ENCODE results near the gene ZFP90. TPM values are rescaled to one million over a fixed set of nuclear protein-coding genes. Genes with fewer than 3 reads are reported as not detected.
"Not testable (repeated sequence)": the region's sequence is repeated elsewhere in the genome, so short reads cannot be mapped to it uniquely, and the experiment has no call there.

ZFP90 gene
- total RNA-seq, 1 donor from 2014 or later: 44.7 TPM

DNA sequence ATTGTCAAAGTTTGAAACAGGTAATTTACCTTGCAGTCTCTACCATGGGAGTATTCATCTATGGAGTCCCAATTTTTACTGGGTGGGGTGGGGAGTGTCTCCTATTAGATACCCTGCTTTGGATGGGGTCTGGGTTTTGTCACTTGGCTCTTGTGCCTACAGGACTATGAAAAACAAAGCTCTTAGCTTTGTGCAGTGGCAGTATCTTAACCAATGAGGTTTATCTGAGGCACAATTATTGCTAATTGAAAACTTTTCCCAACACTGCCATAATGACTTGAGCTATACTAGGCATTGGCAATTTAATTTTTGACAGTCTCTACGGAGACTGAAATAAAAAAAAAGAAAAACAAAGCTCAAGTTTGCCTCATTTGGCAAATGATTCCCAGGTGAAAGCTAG is 3.8 kb upstream of the ZFP90 start:
- H3K27ac Mint-ChIP-seq: no peak overlapping the region
- peaks cover 15% of the 10 kb centered on the region for H3K9me3 Mint-ChIP-seq
- H3K27me3 Mint-ChIP-seq: no peaks in the 10 kb centered on the region
- TF ChIP-seq, protein P1, sequence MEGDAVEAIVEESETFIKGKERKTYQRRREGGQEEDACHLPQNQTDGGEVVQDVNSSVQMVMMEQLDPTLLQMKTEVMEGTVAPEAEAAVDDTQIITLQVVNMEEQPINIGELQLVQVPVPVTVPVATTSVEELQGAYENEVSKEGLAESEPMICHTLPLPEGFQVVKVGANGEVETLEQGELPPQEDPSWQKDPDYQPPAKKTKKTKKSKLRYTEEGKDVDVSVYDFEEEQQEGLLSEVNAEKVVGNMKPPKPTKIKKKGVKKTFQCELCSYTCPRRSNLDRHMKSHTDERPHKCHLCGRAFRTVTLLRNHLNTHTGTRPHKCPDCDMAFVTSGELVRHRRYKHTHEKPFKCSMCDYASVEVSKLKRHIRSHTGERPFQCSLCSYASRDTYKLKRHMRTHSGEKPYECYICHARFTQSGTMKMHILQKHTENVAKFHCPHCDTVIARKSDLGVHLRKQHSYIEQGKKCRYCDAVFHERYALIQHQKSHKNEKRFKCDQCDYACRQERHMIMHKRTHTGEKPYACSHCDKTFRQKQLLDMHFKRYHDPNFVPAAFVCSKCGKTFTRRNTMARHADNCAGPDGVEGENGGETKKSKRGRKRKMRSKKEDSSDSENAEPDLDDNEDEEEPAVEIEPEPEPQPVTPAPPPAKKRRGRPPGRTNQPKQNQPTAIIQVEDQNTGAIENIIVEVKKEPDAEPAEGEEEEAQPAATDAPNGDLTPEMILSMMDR (conservative IDR thresholded peaks at IDR 0.05): no peak
- DNase-seq (ENCODE audit: extremely low spot score, unreplicated experiment): no peak
- peaks cover 15% of the 10 kb centered on the region for H3K4me1 Mint-ChIP-seq (ENCODE audit: unreplicated experiment)
- peaks cover 44% of the 10 kb centered on the region for H3K36me3 Mint-ChIP-seq
- no peak overlapping the region for H3K4me3 Mint-ChIP-seq

DNA sequence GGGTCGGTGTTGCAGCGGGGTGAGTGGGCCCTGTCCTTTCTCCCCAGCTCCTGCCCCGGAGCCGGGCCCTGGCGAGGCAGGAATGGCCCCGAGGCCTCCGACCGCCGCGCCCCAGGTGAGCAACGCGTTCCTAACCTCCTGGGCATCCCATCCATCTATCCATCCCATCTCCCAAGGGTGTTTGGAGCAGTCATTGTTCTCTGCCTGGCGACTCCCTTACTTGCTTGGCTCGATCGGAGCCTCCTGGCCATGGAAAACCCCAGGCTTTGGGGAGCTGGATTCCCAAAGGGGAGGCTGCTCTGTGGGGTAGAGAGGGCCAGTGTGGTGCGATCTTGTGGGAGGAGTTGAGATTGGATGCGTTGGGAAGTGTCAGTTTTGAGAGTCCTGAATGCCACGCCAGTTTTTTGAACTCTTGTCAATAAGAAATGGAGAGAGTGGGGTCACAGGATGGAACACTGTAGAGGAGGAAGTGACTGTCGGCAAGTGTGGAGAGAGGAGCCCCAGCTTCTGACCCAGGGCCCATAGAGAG is 684 bp downstream of the ZFP90 start:
- Mint-ChIP-seq H3K36me3 (peaks cover 55% of the 10 kb centered on the region), H3K27ac (peak overlapping the region; percentile 73), H3K9me3 (peaks cover 13% of the 10 kb centered on the region), H3K4me3 (peak overlapping the region; percentile 98), H3K4me1 (ENCODE audit: unreplicated experiment) (peaks cover 11% of the 10 kb centered on the region), H3K27me3 (no peaks in the 10 kb centered on the region)
- DNase-seq (ENCODE audit: extremely low spot score, unreplicated experiment): no peak
- TF ChIP-seq, protein P1 (conservative IDR thresholded peaks at IDR 0.05): no peak

DNA sequence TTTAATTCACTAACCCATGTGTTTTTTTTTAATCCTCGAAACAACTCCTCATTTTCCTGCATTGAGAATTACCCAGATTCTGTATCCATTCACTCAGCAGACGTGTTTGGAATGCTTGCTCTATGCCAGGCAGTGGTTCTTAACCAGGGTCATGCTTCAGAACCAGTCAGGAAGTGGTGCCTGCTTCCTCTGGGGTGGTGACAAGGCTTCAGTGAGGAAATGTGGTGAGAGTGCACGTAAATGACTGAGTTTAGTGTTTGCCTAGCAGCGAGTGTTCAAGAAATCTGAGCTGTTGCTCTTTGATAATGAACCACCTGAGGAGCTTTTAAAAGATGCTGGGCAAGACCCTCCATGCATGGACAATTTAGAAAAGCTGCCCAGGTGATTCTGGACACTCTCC is 9.9 kb downstream of the ZFP90 start:
- Mint-ChIP-seq H3K4me3 (no peak overlapping the region), H3K27me3 (no peaks in the 10 kb centered on the region), H3K27ac (no peak overlapping the region), H3K9me3 (peaks cover 28% of the 10 kb centered on the region), H3K4me1 (ENCODE audit: unreplicated experiment) (no peaks in the 10 kb centered on the region), H3K36me3 (peaks cover 71% of the 10 kb centered on the region)
- DNase-seq (ENCODE audit: extremely low spot score, unreplicated experiment): no peak
- TF ChIP-seq, protein P1 (conservative IDR thresholded peaks at IDR 0.05): no peak

DNA sequence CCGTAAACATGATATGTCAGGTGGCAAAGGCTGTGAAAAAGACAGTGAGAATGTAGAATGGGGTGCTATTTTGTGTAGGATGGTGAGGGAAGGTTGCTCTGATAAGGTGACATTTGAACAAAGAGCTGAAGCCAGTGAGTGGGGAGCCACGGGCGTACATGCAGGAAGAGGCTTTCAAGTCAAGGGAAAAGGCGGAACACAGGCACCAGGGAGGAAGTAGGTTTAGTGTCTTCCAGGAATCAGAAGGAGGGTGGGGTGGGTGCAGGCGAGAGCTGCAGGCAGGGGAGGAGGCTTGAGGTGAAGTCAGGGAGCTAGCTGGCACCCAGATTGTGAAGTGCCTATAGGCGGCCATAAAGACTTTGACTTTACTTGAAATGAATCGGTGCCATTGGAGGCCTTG is 14.1 kb downstream of the ZFP90 start:
- no peak overlapping the region for H3K27ac Mint-ChIP-seq
- H3K27me3 Mint-ChIP-seq: no peaks in the 10 kb centered on the region
- TF ChIP-seq, protein P1 (conservative IDR thresholded peaks at IDR 0.05): no peak
- H3K4me1 Mint-ChIP-seq (ENCODE audit: unreplicated experiment): no peaks in the 10 kb centered on the region
- H3K36me3 Mint-ChIP-seq: peaks cover 85% of the 10 kb centered on the region
- no peak overlapping the region for H3K4me3 Mint-ChIP-seq
- DNase-seq (ENCODE audit: extremely low spot score, unreplicated experiment): no peak
- H3K9me3 Mint-ChIP-seq: peaks cover 49% of the 10 kb centered on the region

DNA sequence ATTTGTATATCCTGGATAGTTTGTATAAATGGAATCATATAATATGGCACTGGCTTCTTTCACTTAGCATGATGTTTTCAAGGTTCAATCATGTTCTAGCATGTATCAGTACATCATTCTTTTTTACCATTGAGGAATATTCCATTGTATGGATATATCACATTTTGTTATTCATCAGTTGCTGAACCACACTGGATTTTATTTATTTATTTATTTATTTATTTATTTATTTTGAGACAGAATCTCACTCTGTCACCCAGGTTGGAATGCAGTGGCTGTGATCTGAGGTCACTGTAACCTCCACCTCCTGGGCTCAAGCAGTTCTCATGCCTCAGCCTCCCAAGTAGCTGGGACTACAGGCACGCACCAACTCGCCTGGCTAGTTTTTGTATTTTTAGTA is 21.2 kb downstream of the ZFP90 start:
- not testable (repeated sequence) for H3K27ac Mint-ChIP-seq; DNase-seq (ENCODE audit: extremely low spot score, unreplicated experiment); H3K4me1 Mint-ChIP-seq (ENCODE audit: unreplicated experiment); H3K27me3 Mint-ChIP-seq; H3K4me3 Mint-ChIP-seq
- H3K36me3 Mint-ChIP-seq: peaks cover 95% of the 10 kb centered on the region
- H3K9me3 Mint-ChIP-seq: peaks cover 72% of the 10 kb centered on the region

DNA sequence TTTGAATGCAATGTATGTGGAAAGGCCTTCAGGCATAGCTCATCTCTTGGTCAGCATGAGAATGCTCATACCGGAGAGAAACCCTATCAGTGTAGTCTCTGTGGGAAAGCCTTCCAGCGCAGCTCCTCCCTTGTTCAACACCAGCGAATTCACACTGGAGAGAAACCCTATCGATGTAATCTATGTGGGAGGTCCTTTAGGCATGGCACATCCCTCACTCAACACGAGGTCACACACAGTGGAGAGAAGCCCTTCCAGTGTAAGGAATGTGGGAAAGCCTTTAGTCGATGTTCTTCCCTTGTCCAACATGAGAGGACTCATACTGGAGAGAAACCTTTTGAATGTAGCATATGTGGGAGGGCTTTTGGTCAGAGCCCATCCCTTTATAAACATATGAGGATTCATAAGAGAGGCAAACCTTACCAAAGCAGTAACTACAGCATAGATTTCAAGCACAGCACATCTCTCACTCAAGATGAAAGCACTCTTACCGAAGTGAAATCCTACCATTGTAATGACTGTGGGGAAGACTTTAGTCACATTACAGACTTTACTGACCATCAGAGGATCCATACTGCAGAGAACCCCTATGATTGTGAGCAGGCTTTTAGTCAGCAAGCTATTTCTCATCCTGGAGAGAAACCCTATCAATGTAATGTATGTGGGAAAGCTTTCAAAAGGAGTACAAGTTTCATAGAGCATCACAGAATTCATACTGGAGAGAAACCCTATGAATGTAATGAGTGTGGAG is 24.7 kb downstream of the ZFP90 start:
- no peaks in the 10 kb centered on the region for H3K27me3 Mint-ChIP-seq
- H3K36me3 Mint-ChIP-seq: peaks cover 80% of the 10 kb centered on the region
- no peak overlapping the region for H3K4me3 Mint-ChIP-seq
- no peak overlapping the region for H3K27ac Mint-ChIP-seq
- no peaks in the 10 kb centered on the region for H3K4me1 Mint-ChIP-seq (ENCODE audit: unreplicated experiment)
- H3K9me3 Mint-ChIP-seq: peaks cover 58% of the 10 kb centered on the region
- TF ChIP-seq, protein P1 (conservative IDR thresholded peaks at IDR 0.05): no peak
- DNase-seq (ENCODE audit: extremely low spot score, unreplicated experiment): no peak

Data from type B pancreatic cell (in vitro differentiated cells).